ENCODE measurements around the gene SERAC1.

The SERAC1 gene

DNA sequence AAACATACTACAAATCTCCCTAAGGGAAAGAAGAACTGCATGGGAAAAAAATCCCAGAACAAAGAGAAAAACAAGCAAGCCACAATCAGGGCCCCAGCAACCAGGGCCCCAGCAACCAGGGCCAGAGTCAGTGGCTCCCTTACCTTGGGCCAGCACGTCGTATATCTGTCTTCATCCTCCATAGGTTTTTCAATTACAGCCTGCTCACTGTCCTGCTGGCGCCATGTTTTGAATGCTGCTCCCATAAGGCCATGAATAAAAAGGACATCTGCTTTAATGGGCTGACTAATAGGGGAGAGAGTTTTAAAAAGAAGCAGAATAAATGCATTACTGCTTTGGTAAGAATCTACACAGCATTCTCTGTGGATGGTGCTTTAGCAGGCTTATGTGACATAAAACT is 49.2 kb downstream of the SERAC1 start:
- DNase-seq, result no peak

DNA sequence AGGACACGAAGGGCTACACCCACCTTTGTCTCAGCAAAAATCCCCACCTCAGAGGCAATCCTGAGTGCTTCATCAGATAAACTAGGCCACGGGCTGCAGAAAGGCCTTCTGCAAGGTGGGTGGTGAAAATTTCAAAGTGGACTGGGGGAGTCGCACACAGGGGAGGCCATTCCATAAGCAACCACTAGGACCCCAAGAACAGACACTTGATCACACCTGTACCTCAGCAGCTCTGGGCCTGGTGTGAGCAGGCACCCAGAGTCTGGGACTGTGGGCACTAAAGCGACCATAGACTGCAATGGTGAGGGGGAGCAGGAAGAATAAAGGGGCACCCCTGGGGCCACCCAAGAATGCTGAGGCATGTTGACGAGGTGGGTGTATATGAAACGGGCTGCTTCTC is 52.6 kb downstream of the SERAC1 start:
- no peak for DNase-seq

DNA sequence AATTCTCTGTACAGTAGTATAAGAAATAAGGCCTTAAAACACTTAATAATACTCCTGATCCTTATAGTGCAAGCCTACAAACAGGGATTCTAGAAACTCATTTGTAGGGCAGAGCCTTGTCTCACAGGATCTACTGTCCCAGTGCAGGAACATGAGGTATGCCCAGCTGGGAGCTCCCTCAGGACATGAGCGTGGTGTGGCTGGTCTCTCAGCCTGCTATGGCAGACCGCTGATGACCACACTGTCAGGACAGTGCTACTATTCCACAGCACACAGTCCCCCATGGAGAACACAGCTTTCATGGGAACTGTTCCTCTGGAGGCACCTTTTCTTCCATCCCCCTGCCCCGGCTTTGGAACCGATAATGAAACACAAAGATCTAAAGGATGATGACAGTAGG is 53.0 kb downstream of the SERAC1 start:
- no peak for DNase-seq

DNA sequence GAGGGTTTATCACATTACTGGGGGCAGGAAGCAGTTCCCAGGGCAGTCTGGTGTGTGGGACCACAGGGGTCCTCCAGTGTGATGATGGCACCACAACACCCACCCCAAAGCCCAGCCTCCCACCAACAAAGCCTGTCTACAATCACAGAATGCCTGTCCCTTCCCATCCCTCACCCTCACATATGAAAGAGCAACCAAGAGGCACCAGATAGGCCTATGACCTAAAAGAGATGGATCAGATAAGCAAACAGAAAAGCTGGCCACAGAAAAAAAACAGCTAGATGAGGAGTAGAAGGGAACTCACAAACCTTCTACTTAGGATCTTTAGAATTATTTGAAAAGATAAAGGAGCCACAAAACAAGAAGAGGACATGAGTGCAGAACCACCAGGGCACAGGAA is 54.3 kb downstream of the SERAC1 start:
- no peak for DNase-seq

DNA sequence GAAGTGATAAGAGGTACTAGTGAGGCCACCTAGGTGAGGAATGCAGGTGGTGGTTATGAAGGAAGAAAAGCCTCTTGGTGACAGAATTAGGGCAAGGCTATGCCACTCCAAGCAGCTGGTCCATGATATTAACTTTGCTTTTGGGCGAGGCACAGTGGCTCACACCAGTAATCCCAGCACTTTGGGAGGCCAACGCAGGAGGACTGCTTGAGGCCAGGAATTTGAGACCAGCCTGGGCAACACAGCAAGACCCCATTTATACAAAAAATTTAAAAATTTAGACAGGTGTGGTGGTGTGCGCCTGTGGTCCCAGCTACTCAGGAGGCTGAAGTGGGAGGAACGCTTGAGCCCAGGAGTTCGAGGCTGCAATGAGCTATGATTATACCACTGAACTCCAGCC is 56.1 kb downstream of the SERAC1 start:
- DNase-seq, result no peak

- no peak for DNase-seq
Observed at GRCh38 chr6:158110986-158111385, 57.1 kb downstream of the SERAC1 start.

- DNase-seq, result no peak
Observed at GRCh38 chr6:158109748-158110147, 58.3 kb downstream of the SERAC1 start.

GRCh38 chr6:158104696-158105095 is 63.4 kb downstream of the SERAC1 start:
- no peak for DNase-seq

GRCh38 chr6:158103228-158103627 is 64.8 kb downstream of the SERAC1 start:
- no peak for DNase-seq

DNA sequence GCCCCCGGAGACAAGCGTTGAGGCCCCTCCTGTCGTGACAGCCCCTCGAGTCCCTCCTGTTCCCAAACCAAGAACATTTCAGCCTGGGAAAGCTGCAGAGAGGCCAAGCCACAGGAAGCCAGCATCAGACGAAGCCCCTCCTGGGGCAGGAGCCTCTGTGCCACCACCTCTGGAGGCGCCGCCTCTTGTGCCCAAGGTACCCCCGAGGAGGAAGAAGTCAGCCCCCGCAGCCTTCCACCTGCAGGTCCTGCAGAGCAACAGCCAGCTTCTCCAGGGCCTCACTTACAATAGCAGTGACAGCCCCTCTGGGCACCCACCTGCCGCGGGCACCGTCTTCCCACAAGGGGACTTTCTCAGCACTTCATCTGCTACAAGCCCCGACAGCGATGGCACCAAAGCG is 72.4 kb downstream of the SERAC1 start:
- DNase-seq, result no peak

GRCh38 chr6:158095031-158095430 is 73.0 kb downstream of the SERAC1 start:
- no peak for DNase-seq

GRCh38 chr6:158092806-158093205 is 75.3 kb downstream of the SERAC1 start:
- no peak for DNase-seq

- no peak for DNase-seq
Observed at GRCh38 chr6:158087224-158087867, 80.7 kb downstream of the SERAC1 start.

GRCh38 chr6:158086504-158087223 is 81.4 kb downstream of the SERAC1 start:
- DNase-seq, result no peak

DNA sequence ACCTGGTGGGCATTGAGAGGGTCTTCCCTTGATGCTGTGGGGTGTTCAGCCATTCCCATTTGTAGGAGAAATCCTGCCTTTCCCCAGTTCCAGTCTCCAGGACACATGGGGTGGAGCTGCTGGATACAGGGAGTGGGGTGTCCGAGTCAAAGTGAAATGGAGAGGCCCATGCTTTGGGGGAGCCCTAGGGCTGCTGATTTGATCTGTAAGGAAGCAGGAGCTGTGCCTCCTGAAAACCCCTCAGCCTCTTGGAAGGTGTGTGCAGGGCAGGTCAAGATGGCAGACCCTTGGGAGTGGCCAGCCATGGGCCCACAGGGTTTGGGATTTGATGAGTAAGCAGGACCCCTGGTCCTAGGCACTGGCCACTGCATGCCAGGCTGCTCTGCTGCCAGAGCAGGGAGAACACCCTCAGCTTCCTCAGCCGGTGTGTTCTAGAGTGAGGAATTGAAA is 82.0 kb downstream of the SERAC1 start:
- no peak for DNase-seq

- DNase-seq, result no peak
Observed at GRCh38 chr6:158085261-158086053, 82.6 kb downstream of the SERAC1 start.

DNA sequence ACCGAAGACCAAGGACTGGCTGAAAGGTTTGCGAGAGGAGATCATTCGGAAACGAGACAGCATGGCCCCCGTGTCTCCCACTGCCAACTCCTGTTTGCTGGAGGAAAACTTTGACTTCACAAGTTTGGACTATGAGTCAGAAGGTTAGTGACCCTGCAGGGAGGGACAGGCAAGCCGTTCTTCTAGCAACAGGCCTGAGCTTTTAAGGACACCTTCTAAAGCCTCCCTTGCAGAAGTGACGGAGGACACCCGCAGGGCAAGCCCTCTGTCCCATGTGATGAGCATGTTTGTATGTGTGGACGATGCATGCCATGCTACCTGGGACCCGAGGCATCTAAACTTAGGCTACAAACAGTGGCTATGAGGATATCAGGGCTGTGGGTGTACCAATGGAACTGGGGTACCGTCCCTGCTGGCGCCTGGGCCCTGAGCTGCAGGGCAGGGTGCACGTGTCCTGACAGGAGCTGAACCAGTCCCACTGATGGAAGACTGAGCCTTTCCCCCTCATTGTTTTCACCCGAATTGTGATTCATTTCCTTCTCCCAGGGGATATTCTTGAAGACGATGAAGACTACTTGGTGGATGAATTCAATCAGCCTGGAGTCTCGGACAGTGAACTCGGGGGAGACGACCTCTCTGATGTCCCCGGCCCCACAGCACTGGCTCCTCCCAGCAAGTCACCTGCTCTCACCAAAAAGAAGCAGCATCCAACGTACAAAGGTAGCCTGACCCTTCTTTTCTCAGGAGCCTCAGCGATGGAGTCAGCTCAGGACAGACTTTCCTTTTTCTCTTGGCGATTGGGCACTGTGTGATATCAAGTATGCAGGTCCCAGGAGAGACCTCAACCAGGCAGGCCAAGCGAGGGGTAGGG is 84.4 kb downstream of the SERAC1 start:
- DNase-seq, result no peak

- DNase-seq, result peak in 1 of 2 donors; percentile 64
Observed at GRCh38 chr6:158081657-158081935, 86.5 kb downstream of the SERAC1 start.

- DNase-seq, result no peak
Observed at GRCh38 chr6:158080849-158081656, 87.0 kb downstream of the SERAC1 start.

- DNase-seq, result no peak
Observed at GRCh38 chr6:158078320-158078719, 89.7 kb downstream of the SERAC1 start.

- no peak for DNase-seq
Observed at GRCh38 chr6:158077676-158078075, 90.4 kb downstream of the SERAC1 start.

- no peak for DNase-seq
Observed at GRCh38 chr6:158076548-158076947, 91.5 kb downstream of the SERAC1 start.
